Activated CD4-positive, alpha-beta T cell treated with anti-CD3 and anti-CD28 coated beads for 36 hours (primary cell): ENCODE measurements around the gene SNURF. TPM values are rescaled to one million over a fixed set of nuclear protein-coding genes. Genes with fewer than 3 reads are reported as not detected.
"Not testable (repeated sequence)": the region's sequence is repeated elsewhere in the genome, so short reads cannot be mapped to it uniquely, and the experiment has no call there.

Experiments
- ATAC-seq: fragments of 200-7000 bp; cut with Tn5 transposase; one replicate; pipeline ENCODE4 v1.10.0; 2021; ENCODE audit warnings: mild to moderate bottlenecking, moderate library complexity
- CTCF ChIA-PET: fragments of 350-600 bp; sonication (Branson Sonifier 250); formaldehyde crosslinking; loops from one replicate; lab custom pipeline; 2021; ENCODE audit warnings: antibody characterized with exemption; lab: Charles Lee
- POLR2A ChIA-PET: fragments of 350-600 bp; sonication (Branson Sonifier 250); formaldehyde crosslinking; loops from one replicate; lab custom pipeline; 2021; ENCODE audit warnings: antibody characterized with exemption, inconsistent platforms; lab: Charles Lee
- DNase-seq: peaks from one replicate; pipeline ENCODE4 v3.0.0-alpha.2; 2020
- H3K27ac Mint-ChIP-seq: one replicate; pipeline ENCODE4 v1.8.0; 2021; ENCODE audit warnings: mixed read lengths
- H3K27me3 Mint-ChIP-seq: one replicate; pipeline ENCODE4 v1.8.0; 2021; ENCODE audit warnings: mixed read lengths
- H3K36me3 Mint-ChIP-seq: one replicate; pipeline ENCODE4 v1.8.0; 2021; ENCODE audit warnings: low read depth, mixed read lengths
- H3K4me1 Mint-ChIP-seq: one replicate; pipeline ENCODE4 v1.8.0; 2021; ENCODE audit warnings: mixed read lengths
- H3K4me3 Mint-ChIP-seq: one replicate; pipeline ENCODE4 v1.8.0; 2021; ENCODE audit warnings: mild to moderate bottlenecking, moderate library complexity, mixed read lengths
- H3K9me3 Mint-ChIP-seq: one replicate; pipeline ENCODE4 v1.8.0; 2021; ENCODE audit warnings: low read depth, mixed read lengths
- intact Hi-C, 2 experiments: fragments of 100-400 bp; cut with DNase I in 1 of 2; cut with micrococcal nuclease in 1 of 2; formaldehyde crosslinking; loops; one replicate each; pipeline versions ENCODE4 v1.14.2 to v1.15.1; 2022 to 2024; cut with DNase I, micrococcal nuclease
- total RNA-seq, 2 experiments: library from RNA; stranded (reverse); gene quantifications; one replicate each; pipeline ENCODE4 v1.2.3, GENCODE V29; 2021

SNURF gene
- total RNA-seq, 2 experiments from 2014 or later: 2.5 to 20.4 TPM

GRCh38 chr15:24971772-24972171 lies 17.0 kb downstream of the SNURF start:
- Mint-ChIP-seq H3K4me1 (no peaks in the 10 kb centered on the region), H3K27ac (no peak overlapping the region), H3K9me3 (peaks cover 38% of the 10 kb centered on the region), H3K27me3 (no peaks in the 10 kb centered on the region), H3K36me3 (peaks cover 84% of the 10 kb centered on the region), H3K4me3 (no peak overlapping the region)
- DNase-seq: no peak
- intact Hi-C loops: no loop called here
- ATAC-seq: no peak
- ChIA-PET CTCF (no interaction called here), POLR2A (no interaction called here)

- peaks cover 86% of the 10 kb centered on the region for H3K36me3 Mint-ChIP-seq
- intact Hi-C loops, POLR2A ChIA-PET, H3K4me1 Mint-ChIP-seq, DNase-seq, H3K27ac Mint-ChIP-seq, H3K4me3 Mint-ChIP-seq, CTCF ChIA-PET, H3K27me3 Mint-ChIP-seq, ATAC-seq: not testable (repeated sequence)
- H3K9me3 Mint-ChIP-seq: peaks cover 37% of the 10 kb centered on the region
Observed at GRCh38 chr15:24972707-24973106, 17.9 kb downstream of the SNURF start.

- no peak overlapping the region for H3K27ac Mint-ChIP-seq
- ChIA-PET CTCF (no interaction called here), POLR2A (no interaction called here)
- ATAC-seq (no peak), DNase-seq (no peak)
- no peak overlapping the region for H3K4me3 Mint-ChIP-seq
- peaks cover 45% of the 10 kb centered on the region for H3K9me3 Mint-ChIP-seq
- H3K4me1 Mint-ChIP-seq: no peaks in the 10 kb centered on the region
- intact Hi-C loops: no loop called here
- no peaks in the 10 kb centered on the region for H3K27me3 Mint-ChIP-seq
- peaks cover 89% of the 10 kb centered on the region for H3K36me3 Mint-ChIP-seq
Observed at GRCh38 chr15:24976932-24977331, 22.1 kb downstream of the SNURF start.

- intact Hi-C loops: no loop called here
- Mint-ChIP-seq H3K4me3 (no peak overlapping the region), H3K9me3 (peaks cover 50% of the 10 kb centered on the region), H3K4me1 (no peaks in the 10 kb centered on the region), H3K27me3 (no peaks in the 10 kb centered on the region), H3K27ac (no peak overlapping the region), H3K36me3 (peaks cover 93% of the 10 kb centered on the region)
- CTCF ChIA-PET: no interaction called here
- no peak for ATAC-seq
- POLR2A ChIA-PET: no interaction called here
- no peak for DNase-seq
Observed at GRCh38 chr15:24977686-24978085, 22.9 kb downstream of the SNURF start.

GRCh38 chr15:24985224-24985623 lies 30.4 kb downstream of the SNURF start:
- POLR2A ChIA-PET: no interaction called here
- Mint-ChIP-seq H3K4me1 (no peaks in the 10 kb centered on the region), H3K4me3 (no peak overlapping the region), H3K27ac (no peak overlapping the region), H3K36me3 (peaks cover 94% of the 10 kb centered on the region), H3K9me3 (peaks cover 52% of the 10 kb centered on the region), H3K27me3 (no peaks in the 10 kb centered on the region)
- DNase-seq (no peak), ATAC-seq (no peak)
- intact Hi-C loops: no loop called here
- CTCF ChIA-PET: no interaction called here

- ATAC-seq (no peak), DNase-seq (no peak)
- ChIA-PET POLR2A (no interaction called here), CTCF (no interaction called here)
- H3K4me1 Mint-ChIP-seq: no peaks in the 10 kb centered on the region
- H3K9me3 Mint-ChIP-seq: peaks cover 55% of the 10 kb centered on the region
- no peaks in the 10 kb centered on the region for H3K27me3 Mint-ChIP-seq
- H3K4me3 Mint-ChIP-seq: no peak overlapping the region
- H3K27ac Mint-ChIP-seq: no peak overlapping the region
- peaks cover 93% of the 10 kb centered on the region for H3K36me3 Mint-ChIP-seq
- intact Hi-C loops: no loop called here
Observed at GRCh38 chr15:24986653-24987052, 31.9 kb downstream of the SNURF start.

Other genes with a start within 250 kb of the SNURF start
- gene SNRPN, start within 50 bp of the SNURF start, total RNA-seq: 10 to 100 TPM; 62.2 to 70.3 TPM